Karpas-422 (cell line): ENCODE data around the gene SVOPL. TPM values are rescaled to one million over a fixed set of nuclear protein-coding genes. Genes with fewer than 3 reads are reported as not detected.

Source experiments
- DNase-seq: peaks from one replicate; pipeline ENCODE4 v3.0.0-alpha.2; 2015
- H2AFZ ChIP-seq: fragments of 200-600 bp; sonication (generic); 2 replicates; pipeline ENCODE4 v1.6.1; 2014; ENCODE audit warnings: antibody characterized with exemption, low read length, mixed read lengths
- H3K27ac ChIP-seq: fragments of 200-600 bp; sonication (generic); 2 replicates; pipeline ENCODE4 v1.5.1; 2014; ENCODE audit warnings: mild to moderate bottlenecking, low read length, moderate library complexity
- H3K27me3 ChIP-seq: fragments of 200-600 bp; sonication (generic); 2 replicates; pipeline ENCODE4 v1.6.1; 2014; ENCODE audit warnings: low read length, mixed read lengths
- H3K36me3 ChIP-seq: fragments of 200-600 bp; sonication (generic); 2 replicates; pipeline ENCODE4 v1.6.1; 2014; ENCODE audit warnings: low read length, mixed read lengths; ENCODE audit not compliant: insufficient read depth
- H3K4me1 ChIP-seq: fragments of 200-600 bp; sonication (generic); 2 replicates; pipeline ENCODE4 v1.6.1; 2014; ENCODE audit warnings: mild to moderate bottlenecking, low read length, mixed read lengths
- H3K4me2 ChIP-seq: fragments of 200-600 bp; sonication (generic); 2 replicates; pipeline ENCODE4 v1.6.1; 2014; ENCODE audit warnings: low read length, low read depth, mild to moderate bottlenecking; ENCODE audit not compliant: poor library complexity, severe bottlenecking
- H3K4me3 ChIP-seq: fragments of 200-600 bp; sonication (generic); 2 replicates; pipeline ENCODE4 v1.5.1; 2014; ENCODE audit warnings: mild to moderate bottlenecking, antibody characterized with exemption, low read length, mixed read lengths
- H3K79me2 ChIP-seq: fragments of 200-600 bp; sonication (generic); 2 replicates; pipeline ENCODE4 v1.6.1; 2014; ENCODE audit warnings: mild to moderate bottlenecking, low read length, mixed read lengths
- H3K9ac ChIP-seq: fragments of 200-600 bp; sonication (generic); 2 replicates; pipeline ENCODE4 v1.6.0; 2014; ENCODE audit warnings: low read length
- H3K9me2 ChIP-seq: fragments of 200-600 bp; sonication (generic), shearing (Covaris generic); replicated peaks from 2 replicates; pipeline ENCODE4 v1.6.0; 2014; ENCODE audit warnings: mild to moderate bottlenecking, low read length, moderate library complexity; ENCODE audit not compliant: insufficient read depth
- H3K9me3 ChIP-seq: fragments of 300-700, 200-600 bp; sonication (generic); 2 replicates; pipeline ENCODE4 v1.6.1; 2014; ENCODE audit warnings: low read length, mixed read lengths
- H4K20me1 ChIP-seq: fragments of 200-600 bp; sonication (generic); 2 replicates; pipeline ENCODE4 v1.6.1; 2014; ENCODE audit warnings: mild to moderate bottlenecking, antibody characterized with exemption, low read length, low read depth; ENCODE audit not compliant: insufficient read depth
- total RNA-seq: library from RNA; depleted of rRNA; stranded (reverse); fragments of >200 nt; shearing (Covaris generic); gene quantifications from 2 replicates; pipeline ENCODE4 v1.2.3, GENCODE V29; 2014; ENCODE audit warnings: low replicate concordance

SVOPL gene
- total RNA-seq, 1 experiment from 2014 or later: not detected

DNA sequence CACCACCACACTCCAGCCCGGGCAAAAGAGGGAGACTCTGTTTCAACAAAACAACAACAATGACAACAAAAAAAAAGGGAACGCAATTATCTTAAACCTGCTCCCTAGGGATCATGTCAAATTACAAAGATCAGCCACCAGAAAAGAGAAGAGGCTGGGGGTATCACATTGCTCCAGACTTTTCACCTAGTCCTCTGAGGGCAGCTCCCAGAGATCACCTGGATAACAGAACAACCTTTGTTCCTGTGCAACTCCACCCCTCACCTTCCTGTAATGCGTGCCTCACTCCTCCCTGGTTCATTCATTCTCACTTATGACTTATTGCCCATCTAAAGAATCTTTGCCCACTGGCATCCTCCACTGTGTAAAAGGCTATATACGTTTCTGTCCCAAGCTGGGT lies 31.8 kb downstream of the SVOPL start:
- Histone ChIP-seq H3K9me2 (no peaks in the 10 kb centered on the region), H3K79me2 (no peaks in the 10 kb centered on the region), H3K9ac (no peak overlapping the region), H3K4me3 (no peak overlapping the region), H4K20me1 (no peaks in the 10 kb centered on the region), H3K36me3 (no peaks in the 10 kb centered on the region), H3K4me1 (no peaks in the 10 kb centered on the region), H3K4me2 (no peak overlapping the region), H3K27me3 (no peaks in the 10 kb centered on the region), H3K27ac (no peak overlapping the region), H3K9me3 (no peaks in the 10 kb centered on the region), H2AFZ (no peak overlapping the region)
- DNase-seq: no peak

GRCh38 chr7:138668946-138669345 lies 32.2 kb downstream of the SVOPL start:
- DNase-seq: no peak
- H3K79me2 ChIP-seq: no peaks in the 10 kb centered on the region
- no peaks in the 10 kb centered on the region for H3K36me3 ChIP-seq
- H3K4me3 ChIP-seq: no peak overlapping the region
- H3K4me2 ChIP-seq: no peak overlapping the region
- no peaks in the 10 kb centered on the region for H3K4me1 ChIP-seq
- H2AFZ ChIP-seq: no peak overlapping the region
- H3K27me3 ChIP-seq: no peaks in the 10 kb centered on the region
- no peaks in the 10 kb centered on the region for H3K9me2 ChIP-seq
- H3K27ac ChIP-seq: no peak overlapping the region
- H3K9ac ChIP-seq: no peak overlapping the region
- H4K20me1 ChIP-seq: no peaks in the 10 kb centered on the region
- H3K9me3 ChIP-seq: no peaks in the 10 kb centered on the region

- Histone ChIP-seq H3K79me2 (no peaks in the 10 kb centered on the region), H3K9me2 (no peaks in the 10 kb centered on the region)
- DNase-seq: no peak
Observed at GRCh38 chr7:138668229-138668596, 32.9 kb downstream of the SVOPL start.

GRCh38 chr7:138667535-138668228 lies 33.5 kb downstream of the SVOPL start:
- Histone ChIP-seq H3K79me2 (no peaks in the 10 kb centered on the region), H3K27ac (no peak overlapping the region), H3K4me2 (no peak overlapping the region), H3K27me3 (no peaks in the 10 kb centered on the region), H2AFZ (no peak overlapping the region), H3K4me3 (no peak overlapping the region), H4K20me1 (no peaks in the 10 kb centered on the region), H3K36me3 (no peaks in the 10 kb centered on the region), H3K4me1 (no peaks in the 10 kb centered on the region), H3K9me3 (no peaks in the 10 kb centered on the region), H3K9me2 (no peaks in the 10 kb centered on the region), H3K9ac (no peak overlapping the region)
- no peak for DNase-seq

More at GRCh38 chr7:138668229-138668596, 32.9 kb downstream of the SVOPL start:
- no peak overlapping the region for H3K9ac ChIP-seq
- H3K27me3 ChIP-seq: no peaks in the 10 kb centered on the region
- H3K36me3 ChIP-seq: no peaks in the 10 kb centered on the region
- no peaks in the 10 kb centered on the region for H4K20me1 ChIP-seq
- no peak overlapping the region for H2AFZ ChIP-seq
- no peak overlapping the region for H3K4me2 ChIP-seq
- H3K4me3 ChIP-seq: no peak overlapping the region
- H3K4me1 ChIP-seq: no peaks in the 10 kb centered on the region
- no peaks in the 10 kb centered on the region for H3K9me3 ChIP-seq
- H3K27ac ChIP-seq: no peak overlapping the region

- no peak overlapping the region for H3K4me2 ChIP-seq
- H4K20me1 ChIP-seq: no peaks in the 10 kb centered on the region
- H3K9me2 ChIP-seq: no peaks in the 10 kb centered on the region
- H2AFZ ChIP-seq: no peak overlapping the region
- no peak for DNase-seq
- no peaks in the 10 kb centered on the region for H3K79me2 ChIP-seq
- H3K27ac ChIP-seq: no peak overlapping the region
- H3K27me3 ChIP-seq: no peaks in the 10 kb centered on the region
- H3K9me3 ChIP-seq: no peaks in the 10 kb centered on the region
- H3K36me3 ChIP-seq: no peaks in the 10 kb centered on the region
- H3K4me3 ChIP-seq: no peak overlapping the region
- no peaks in the 10 kb centered on the region for H3K4me1 ChIP-seq
- H3K9ac ChIP-seq: no peak overlapping the region
Observed at GRCh38 chr7:138666385-138666784, 34.8 kb downstream of the SVOPL start.

- Histone ChIP-seq H3K27me3 (no peaks in the 10 kb centered on the region), H3K9ac (no peak overlapping the region), H2AFZ (no peak overlapping the region), H4K20me1 (no peaks in the 10 kb centered on the region), H3K9me2 (no peaks in the 10 kb centered on the region), H3K9me3 (no peaks in the 10 kb centered on the region), H3K36me3 (no peaks in the 10 kb centered on the region), H3K79me2 (no peaks in the 10 kb centered on the region), H3K4me2 (no peak overlapping the region), H3K4me3 (no peak overlapping the region), H3K4me1 (no peaks in the 10 kb centered on the region; the same call in 1 of the 2 replicates), H3K27ac (no peak overlapping the region)
- DNase-seq: no peak
Observed at GRCh38 chr7:138665669-138666140, 35.5 kb downstream of the SVOPL start.

- Histone ChIP-seq H4K20me1 (no peaks in the 10 kb centered on the region), H3K79me2 (no peaks in the 10 kb centered on the region), H3K27me3 (no peaks in the 10 kb centered on the region), H3K4me2 (no peak overlapping the region), H3K27ac (no peak overlapping the region), H3K4me1 (no peaks in the 10 kb centered on the region; the same call in 1 of the 2 replicates), H3K9me3 (no peaks in the 10 kb centered on the region), H2AFZ (no peak overlapping the region), H3K36me3 (no peaks in the 10 kb centered on the region), H3K9me2 (no peaks in the 10 kb centered on the region), H3K9ac (no peak overlapping the region), H3K4me3 (no peak overlapping the region)
- no peak for DNase-seq
Observed at GRCh38 chr7:138665249-138665648, 35.9 kb downstream of the SVOPL start.

DNA sequence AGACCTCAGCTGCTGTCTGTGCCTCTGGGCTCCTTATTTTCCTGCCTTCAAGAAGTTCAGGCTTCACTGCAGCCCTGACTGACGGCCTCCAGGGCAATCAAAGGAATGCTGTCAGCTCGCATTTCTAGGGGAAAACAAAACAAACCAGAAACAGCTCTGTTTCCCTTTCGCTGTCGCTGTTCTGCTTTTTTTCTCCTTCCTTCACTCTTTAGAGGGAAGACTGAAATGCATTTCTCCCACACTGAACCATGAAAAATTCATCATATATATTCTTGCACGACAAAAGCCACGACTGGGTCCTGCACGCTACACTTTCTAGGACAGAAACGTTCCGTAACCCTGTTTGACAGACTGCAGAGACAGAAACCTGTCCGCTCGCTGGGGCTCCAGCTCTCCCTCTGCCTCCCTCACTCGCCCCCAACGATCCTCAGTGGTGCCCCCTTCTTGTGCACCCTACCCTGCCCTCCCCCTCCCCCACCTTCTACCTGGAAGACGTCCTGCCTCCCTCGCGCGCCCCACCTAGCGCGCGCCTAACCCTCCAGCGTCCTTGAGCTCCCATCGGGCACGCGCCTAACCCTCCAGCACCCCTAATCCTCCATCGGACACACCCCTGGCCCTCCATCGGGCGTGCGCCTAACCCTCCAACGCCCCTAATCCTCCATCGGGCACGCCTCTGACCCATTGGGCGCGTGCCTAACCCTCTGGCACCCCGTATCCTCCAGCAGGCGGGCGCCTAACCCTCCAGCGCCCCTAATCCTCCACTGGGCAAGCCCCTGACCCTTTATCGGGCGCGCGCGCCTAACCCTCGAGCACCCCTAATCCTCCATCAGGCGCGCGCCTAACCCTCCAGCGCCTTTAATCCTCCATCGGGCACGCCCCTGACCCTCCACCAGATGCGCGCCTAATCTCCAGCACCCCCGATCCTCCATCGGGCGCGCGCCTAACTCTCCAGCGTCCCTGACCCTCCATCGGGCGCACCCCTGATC lies 37.1 kb downstream of the SVOPL start:
- no peak for DNase-seq
- Histone ChIP-seq H3K36me3 (no peaks in the 10 kb centered on the region), H3K9me2 (no peaks in the 10 kb centered on the region), H3K9ac (no peak overlapping the region), H2AFZ (no peak overlapping the region), H3K9me3 (no peaks in the 10 kb centered on the region), H3K79me2 (no peaks in the 10 kb centered on the region), H3K4me3 (no peak overlapping the region), H3K27ac (no peak overlapping the region), H4K20me1 (no peaks in the 10 kb centered on the region), H3K4me2 (no peak overlapping the region), H3K27me3 (no peaks in the 10 kb centered on the region), H3K4me1 (no peaks in the 10 kb centered on the region; the same call in 1 of the 2 replicates)
